SU-DHL-6 (cell line): ENCODE results near the gene LBX1.

Source experiments
- H2AFZ ChIP-seq: fragments of 200-600 bp; sonication (generic); 2 replicates; pipeline ENCODE4 v1.6.1; 2014; ENCODE audit warnings: low read depth, mild to moderate bottlenecking, moderate library complexity, mixed read lengths, antibody characterized with exemption, low read length; ENCODE audit not compliant: severe bottlenecking
- H3F3A ChIP-seq: fragments of 200-600 bp; shearing (Covaris generic); 2 replicates; pipeline ENCODE4 v1.6.0; 2016; ENCODE audit warnings: antibody characterized with exemption, mild to moderate bottlenecking; ENCODE audit not compliant: insufficient read depth
- H3K27ac ChIP-seq: fragments of 200-600 bp; sonication (generic); 2 replicates; pipeline ENCODE4 v1.5.1; 2016; ENCODE audit warnings: low read depth, mild to moderate bottlenecking, low read length, moderate library complexity, mixed read lengths
- H3K27me3 ChIP-seq: fragments of 200-600 bp; sonication (generic), shearing (Covaris generic); 2 replicates; pipeline ENCODE4 v1.6.0; 2014; ENCODE audit warnings: mild to moderate bottlenecking, low read length
- H3K36me3 ChIP-seq: fragments of 200-600 bp; sonication (generic); 2 replicates; pipeline ENCODE4 v1.6.1; 2014; ENCODE audit warnings: mild to moderate bottlenecking, low read length, mixed read lengths
- H3K4me2 ChIP-seq: fragments of 300-600, 200-600 bp; shearing (Covaris generic), sonication (generic); 2 replicates; pipeline ENCODE4 v1.6.0; 2014; ENCODE audit warnings: low read length, low read depth, mild to moderate bottlenecking; ENCODE audit not compliant: poor library complexity, severe bottlenecking
- H3K4me3 ChIP-seq: fragments of 200-600 bp; sonication (generic); 2 replicates; pipeline ENCODE4 v1.5.1; 2014; ENCODE audit warnings: antibody characterized with exemption, low read length, mild to moderate bottlenecking, mixed read lengths; ENCODE audit not compliant: insufficient read depth, poor library complexity, severe bottlenecking
- H3K79me2 ChIP-seq: fragments of 200-600 bp; sonication (generic); 2 replicates; pipeline ENCODE4 v1.6.1; 2014; ENCODE audit warnings: mild to moderate bottlenecking, low read length, moderate library complexity; ENCODE audit not compliant: insufficient read depth
- H3K9ac ChIP-seq: fragments of 200-600 bp; sonication (generic); 2 replicates; pipeline ENCODE4 v1.7.0; 2014; ENCODE audit warnings: mild to moderate bottlenecking, low read length
- H3K9me2 ChIP-seq: fragments of 200-600 bp; sonication (generic); replicated peaks from 2 replicates; pipeline ENCODE4 v1.6.1; 2014; ENCODE audit warnings: low read length; ENCODE audit not compliant: insufficient read depth
- H3K9me3 ChIP-seq: fragments of 200-600 bp; sonication (generic); 2 replicates; pipeline ENCODE4 v1.6.1; 2014; ENCODE audit warnings: low read length, mixed read lengths; ENCODE audit not compliant: insufficient read depth
- H4K20me1 ChIP-seq: fragments of 200-600 bp; sonication (generic); 2 replicates; pipeline ENCODE4 v1.6.1; 2014; ENCODE audit warnings: low read depth, mild to moderate bottlenecking, antibody characterized with exemption, low read length, moderate library complexity, mixed read lengths
- CTCF ChIP-seq: fragments of 200-600 bp; sonication (generic); IDR thresholded peaks from one replicate; pipeline ENCODE4 v1.5.1; 2017; ENCODE audit warnings: antibody characterized with exemption, mild to moderate bottlenecking, low read length, moderate library complexity; ENCODE audit not compliant: insufficient read depth, poor library complexity, severe bottlenecking
- EZH2phosphoT487 ChIP-seq: fragments of 200-600 bp; sonication (generic), shearing (Covaris generic); conservative IDR thresholded peaks from 2 replicates; pipeline ENCODE4 v1.6.1; 2018; ENCODE audit warnings: mild to moderate bottlenecking, antibody characterized with exemption, low read length, moderate library complexity, mixed read lengths

The LBX1 gene

GRCh38 chr10:101272229-101272868 is 43.1 kb upstream of the LBX1 start:
- no peaks in the 10 kb centered on the region for H3K9me2 ChIP-seq
- H3F3A ChIP-seq: no peaks in the 10 kb centered on the region
- H3K27me3 ChIP-seq: no peaks in the 10 kb centered on the region
- no peak overlapping the region for H3K27ac ChIP-seq
- no peak overlapping the region for H2AFZ ChIP-seq
- no peaks in the 10 kb centered on the region for H3K36me3 ChIP-seq
- H3K9me3 ChIP-seq: no peaks in the 10 kb centered on the region
- TF ChIP-seq EZH2phosphoT487: no peak
- peak; percentile 71 for TF ChIP-seq CTCF
- H3K4me2 ChIP-seq: no peak overlapping the region
- H3K4me3 ChIP-seq: no peak overlapping the region
- H3K79me2 ChIP-seq: no peaks in the 10 kb centered on the region
- H4K20me1 ChIP-seq: no peaks in the 10 kb centered on the region
- no peak overlapping the region for H3K9ac ChIP-seq

- Histone ChIP-seq H4K20me1 (no peaks in the 10 kb centered on the region), H3K27ac (no peak overlapping the region), H3K36me3 (no peaks in the 10 kb centered on the region), H3K9me3 (no peaks in the 10 kb centered on the region), H2AFZ (no peak overlapping the region), H3K9ac (no peak overlapping the region), H3K4me3 (no peak overlapping the region), H3K4me2 (no peak overlapping the region), H3K79me2 (no peaks in the 10 kb centered on the region), H3K27me3 (no peaks in the 10 kb centered on the region), H3F3A (no peaks in the 10 kb centered on the region), H3K9me2 (no peaks in the 10 kb centered on the region)
- TF ChIP-seq CTCF: no peak
- TF ChIP-seq EZH2phosphoT487: no peak
Measured at GRCh38 chr10:101270763-101271162, 41.5 kb upstream of the LBX1 start.

- Histone ChIP-seq H3K9ac (no peak overlapping the region), H3F3A (no peaks in the 10 kb centered on the region), H3K27ac (no peak overlapping the region), H3K9me3 (no peaks in the 10 kb centered on the region), H3K9me2 (no peaks in the 10 kb centered on the region), H2AFZ (no peak overlapping the region), H3K36me3 (no peaks in the 10 kb centered on the region), H3K27me3 (no peaks in the 10 kb centered on the region), H3K4me3 (no peak overlapping the region), H3K79me2 (no peaks in the 10 kb centered on the region), H4K20me1 (no peaks in the 10 kb centered on the region), H3K4me2 (no peak overlapping the region)
- TF ChIP-seq CTCF (no peak), EZH2phosphoT487 (no peak)
Measured at GRCh38 chr10:101267776-101268175, 38.5 kb upstream of the LBX1 start.
